NCI-H524 (cell line): ENCODE results near the gene OPTN.
A peak's percentile ranks its signal among the peaks of the same experiment; 100 is the strongest.
"Not testable (repeated sequence)": the region's sequence is repeated elsewhere in the genome, so short reads cannot be mapped to it uniquely, and the experiment has no call there.

ENCODE experiments used
- DNase-seq, 2 experiments: peaks; one replicate each; lab custom pipeline; 2025; lab: John Stamatoyannopoulos, UW

The OPTN gene

GRCh38 chr10:13099666-13100348, at the start of gene OPTN:
TSS of gene OPTN (plus strand) at chr10:13100163. CDS start at chr10:13109123, 8,960 bp downstream.
- DNase-seq: peak; percentile 26 to 68

DNA sequence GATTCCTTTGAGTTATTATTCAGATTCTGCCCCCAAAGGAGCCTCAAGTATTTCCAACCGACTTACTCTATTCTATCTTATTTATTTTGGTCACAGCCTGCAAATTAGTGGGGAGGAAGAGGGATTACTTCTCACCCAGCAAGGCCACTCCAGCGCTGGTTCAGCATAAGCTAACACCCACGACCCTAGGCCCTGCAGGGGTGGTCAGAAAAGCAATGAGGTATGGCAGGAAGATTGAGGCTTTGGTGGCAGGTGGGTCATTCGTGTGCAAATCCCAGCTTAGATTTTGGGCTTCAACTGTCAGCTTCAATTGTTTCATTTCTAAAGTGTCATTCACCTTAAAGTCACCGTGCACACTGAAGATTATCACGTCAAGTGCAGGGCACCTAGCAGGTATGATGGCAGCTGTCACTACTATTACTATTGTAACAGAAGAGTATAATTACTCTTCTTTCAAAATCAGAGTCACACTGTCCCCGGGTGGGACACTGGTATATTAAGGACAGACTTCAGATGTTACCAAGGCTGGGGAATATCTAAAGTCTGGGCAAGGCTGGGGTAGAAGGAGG, 48.8 kb upstream of the OPTN start:
- DNase-seq: no peak

DNA sequence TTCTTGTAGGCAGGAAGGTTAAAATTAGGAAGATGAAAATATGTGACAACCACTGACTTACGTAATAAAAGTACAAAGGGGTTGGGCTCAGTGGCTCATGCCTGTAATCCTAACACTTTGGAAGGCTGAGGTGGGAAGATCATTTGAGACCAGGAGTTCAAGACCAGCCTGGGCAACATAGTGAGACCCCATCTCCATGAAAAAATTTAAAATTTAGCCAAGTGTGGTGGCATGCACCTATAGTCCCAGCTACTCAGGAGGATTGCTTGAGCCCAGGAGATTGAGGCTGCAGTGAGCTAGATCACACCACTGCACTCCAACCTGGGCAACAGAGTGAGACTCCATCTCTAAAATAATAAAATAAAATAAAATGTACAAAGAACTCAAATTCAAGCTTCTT, 46.8 kb upstream of the OPTN start:
- DNase-seq: not testable (repeated sequence)

DNA sequence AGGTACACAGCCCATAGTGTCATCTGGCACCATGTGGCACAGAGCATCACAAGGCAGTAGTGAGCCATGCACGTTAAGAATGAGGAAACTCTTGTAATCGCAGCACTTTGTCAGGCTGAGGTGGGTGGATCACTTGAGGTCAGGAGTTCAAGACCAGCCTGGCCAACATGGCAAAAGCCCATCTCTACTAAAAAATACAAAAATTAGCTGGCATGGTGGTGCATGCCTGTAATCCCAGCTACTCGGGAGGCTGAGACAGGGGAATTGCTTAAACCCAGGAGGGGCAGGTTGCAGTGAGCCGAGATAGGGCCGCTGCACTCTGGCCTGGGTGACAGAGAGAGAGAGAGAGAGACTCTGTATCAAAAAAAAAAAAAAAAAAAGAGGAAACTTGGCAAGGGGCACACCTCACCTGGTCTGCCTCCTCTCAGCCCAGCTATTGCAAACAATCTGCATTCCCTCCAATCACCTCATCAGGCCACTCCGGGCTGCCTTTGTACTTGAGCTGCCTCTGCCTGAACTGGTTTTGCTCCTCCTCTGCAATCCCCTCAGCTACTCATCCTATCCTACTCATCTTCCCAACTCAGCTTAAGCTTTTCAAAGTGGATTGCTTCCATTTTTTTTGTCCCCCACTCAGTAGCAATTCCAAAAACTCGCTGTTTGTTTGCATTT, 46.0 kb upstream of the OPTN start:
- no peak for DNase-seq

GRCh38 chr10:13054844-13055243, 45.1 kb upstream of the OPTN start:
- DNase-seq: no peak

DNA sequence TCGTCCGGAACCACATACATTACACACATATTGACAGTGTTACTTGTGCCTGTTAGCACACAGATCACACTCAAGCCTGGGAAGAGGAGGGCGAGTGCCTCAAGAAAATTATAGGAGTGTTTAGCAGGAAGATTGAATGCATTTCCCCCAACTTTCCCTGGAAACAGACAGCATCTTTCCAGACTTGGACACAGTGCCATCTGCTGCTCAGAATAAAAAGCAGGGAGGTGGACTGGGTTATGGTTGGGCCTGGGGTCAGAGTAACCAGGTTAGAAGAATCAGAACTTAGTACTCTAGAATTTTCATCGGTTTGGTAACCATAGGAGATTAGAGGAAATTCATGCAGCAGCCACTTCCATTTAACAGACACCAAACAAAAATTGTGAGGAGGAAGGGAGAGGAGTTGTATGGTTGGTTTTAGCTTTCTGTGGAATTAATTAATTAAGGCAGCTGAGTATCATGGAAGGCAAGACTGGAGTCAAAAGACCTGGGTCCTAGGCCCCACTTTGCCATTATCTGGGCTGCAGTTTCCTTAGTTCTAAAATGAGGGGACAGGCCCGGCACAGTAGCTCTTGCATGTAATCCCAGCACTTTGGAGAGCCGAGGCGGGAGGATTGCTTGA, 43.4 kb upstream of the OPTN start:
- DNase-seq: peak in 1 of 2 experiments; percentile 11

- no peak for DNase-seq
Measured at GRCh38 chr10:13062803-13063202, 37.2 kb upstream of the OPTN start.

GRCh38 chr10:13066527-13066926, 33.4 kb upstream of the OPTN start:
- no peak for DNase-seq

DNA sequence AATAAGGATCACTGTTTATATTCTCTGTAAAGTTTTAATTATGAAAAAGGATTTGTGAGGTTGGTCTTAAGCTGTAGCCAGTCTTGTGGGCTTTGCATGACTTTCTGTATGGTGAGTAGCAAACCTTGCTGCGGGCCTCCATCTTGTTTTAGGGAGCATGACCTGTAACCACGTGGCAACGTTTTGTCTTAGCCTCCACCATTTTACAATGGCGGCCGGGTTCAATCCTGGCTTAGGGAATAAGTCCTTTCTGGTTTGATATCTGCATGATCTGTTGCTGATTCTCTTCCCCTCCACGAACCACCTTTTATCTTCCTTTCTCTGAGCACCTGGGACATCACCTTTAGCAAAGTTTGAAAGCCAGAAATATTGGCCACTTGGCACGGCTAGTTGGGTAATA, 32.5 kb upstream of the OPTN start:
- no peak for DNase-seq

DNA sequence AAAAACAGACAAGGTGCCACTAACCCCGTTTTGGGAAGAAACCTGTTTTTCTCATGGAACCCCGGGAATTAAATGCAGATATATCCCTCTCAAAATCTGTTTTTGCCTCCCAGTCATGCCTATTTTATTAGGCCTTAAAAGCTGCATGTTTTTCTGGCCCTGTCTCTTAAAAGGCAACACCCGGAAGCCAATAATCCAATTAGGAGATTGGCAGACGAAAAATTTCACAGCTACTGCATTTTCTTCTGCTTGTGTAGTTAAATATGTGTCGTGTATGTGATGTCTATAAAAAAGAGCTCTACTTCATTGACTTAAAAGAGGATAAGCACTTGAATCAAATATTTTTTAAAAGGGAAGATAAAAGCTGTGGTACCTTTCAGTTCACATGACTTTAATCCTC, 31.9 kb upstream of the OPTN start:
- peak in 1 of 2 experiments; percentile 9 for DNase-seq

DNA sequence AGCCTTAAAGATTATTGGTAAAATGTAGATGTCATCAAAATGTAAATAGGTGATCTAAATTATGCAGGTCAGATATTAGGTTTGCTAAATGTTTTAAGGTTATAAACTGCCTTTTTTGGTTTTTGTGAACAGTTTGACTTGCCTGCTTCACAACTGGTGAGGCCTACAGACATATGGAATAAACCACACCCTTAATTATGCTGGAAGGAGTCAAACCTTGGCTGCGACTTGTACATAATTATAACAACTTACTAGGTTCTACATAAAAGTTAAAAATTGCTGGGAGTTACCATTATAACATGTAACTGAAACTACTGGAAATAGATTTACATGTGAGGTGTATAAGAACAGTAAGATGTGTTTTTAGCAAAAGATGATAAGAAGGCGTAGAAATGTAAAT, 31.5 kb upstream of the OPTN start:
- no peak for DNase-seq

DNA sequence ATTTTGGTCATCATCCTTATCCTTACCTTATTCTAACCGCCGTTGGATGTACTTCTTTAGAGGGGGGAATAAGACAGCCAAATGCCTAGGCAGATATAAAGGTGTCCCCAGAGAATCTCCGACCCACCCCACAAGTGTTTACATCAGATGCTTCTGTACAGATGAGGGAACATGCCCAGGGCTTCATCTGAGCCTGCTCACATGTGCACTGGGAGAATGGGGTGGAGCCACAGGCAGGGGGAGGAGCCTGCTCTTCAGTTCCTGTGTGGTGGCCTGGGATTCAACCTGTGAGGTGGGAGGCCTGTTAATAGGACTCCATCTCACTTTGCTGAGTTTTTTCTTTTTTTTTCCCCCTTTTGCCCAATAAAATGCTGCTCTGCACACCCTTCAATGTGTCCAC, 27.6 kb upstream of the OPTN start:
- DNase-seq: no peak

- peak; percentile 10 to 27 for DNase-seq
Measured at GRCh38 chr10:13074563-13075451, 25.2 kb upstream of the OPTN start.

DNA sequence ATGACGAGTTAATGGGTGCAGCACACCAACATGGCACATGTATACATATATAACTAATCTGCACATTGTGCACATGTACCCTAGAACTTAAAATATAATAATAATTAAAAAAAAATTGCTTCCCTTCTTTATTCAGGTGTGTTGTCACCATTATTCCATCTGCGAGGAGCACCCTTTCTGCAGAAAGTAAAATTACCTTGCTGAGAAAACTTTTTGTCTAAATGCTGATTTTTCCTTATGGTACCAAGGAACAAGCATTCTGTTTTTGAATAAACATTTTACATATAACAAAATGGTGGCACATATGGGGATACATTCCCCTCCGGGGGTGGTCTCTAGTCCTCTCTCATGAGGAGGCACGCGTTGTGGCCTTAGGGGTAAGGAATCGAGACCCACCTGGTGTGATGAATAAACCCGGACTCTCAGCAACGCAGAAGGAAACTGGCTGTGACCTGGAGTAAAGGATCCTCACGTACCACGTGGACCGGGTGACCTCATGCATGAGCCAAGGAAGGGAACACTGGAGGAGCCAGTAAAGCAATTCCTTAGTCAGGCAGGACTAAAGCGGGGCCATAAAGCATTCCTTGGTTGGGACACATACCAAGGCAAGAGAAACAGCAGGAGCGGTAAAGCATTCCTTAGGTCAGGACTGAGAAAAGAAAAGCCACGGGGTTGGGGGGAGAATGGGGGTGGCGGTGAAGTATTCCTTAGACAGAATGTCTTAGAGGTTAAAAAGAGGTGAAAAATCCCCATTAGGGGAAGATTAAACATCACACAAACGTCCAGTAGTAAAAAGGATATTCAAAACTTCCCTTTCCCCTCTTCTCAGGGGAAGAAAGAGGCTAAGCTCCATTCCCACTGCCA, 20.8 kb upstream of the OPTN start:
- no peak for DNase-seq

DNA sequence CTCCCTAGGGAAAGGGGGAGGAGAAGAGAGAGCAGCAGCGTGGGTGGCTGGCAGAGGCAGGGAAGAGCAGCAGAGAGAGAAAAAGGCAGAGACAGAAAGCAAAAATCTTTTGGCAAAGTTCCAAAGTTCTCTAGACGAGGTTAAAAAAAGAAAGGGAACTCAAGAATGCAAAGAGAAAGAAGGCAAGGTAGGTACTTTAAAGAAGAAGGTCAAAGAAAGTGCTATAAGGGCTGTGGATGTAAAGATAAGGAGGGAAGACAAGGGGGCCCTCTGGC, 20.2 kb upstream of the OPTN start:
- no peak for DNase-seq

GRCh38 chr10:13080643-13081042, 19.3 kb upstream of the OPTN start:
- DNase-seq: no peak

DNA sequence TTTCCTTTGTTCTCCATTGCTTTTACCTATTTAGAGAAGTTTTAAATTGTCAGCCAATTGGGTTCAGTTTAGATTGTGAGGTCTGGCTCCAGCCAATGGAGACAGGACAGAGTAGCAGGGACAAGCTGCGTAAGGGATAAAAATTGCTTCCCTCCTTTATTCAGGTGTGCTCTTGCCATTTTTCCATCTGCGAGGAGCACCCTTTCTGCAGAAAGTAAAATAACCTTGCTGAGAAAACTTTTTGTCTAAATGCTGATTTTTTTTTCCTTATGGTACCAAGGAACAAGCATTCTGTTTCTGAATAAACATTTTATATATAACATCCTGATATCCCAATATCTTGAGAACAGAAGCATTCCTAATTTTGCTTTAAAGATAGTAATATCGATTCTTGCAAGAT, 16.3 kb upstream of the OPTN start:
- DNase-seq: not testable (repeated sequence)

GRCh38 chr10:13086056-13086455, 13.9 kb upstream of the OPTN start:
- DNase-seq: no peak

GRCh38 chr10:13087601-13087985, 12.4 kb upstream of the OPTN start:
- DNase-seq: no peak

GRCh38 chr10:13087986-13088618, 11.9 kb upstream of the OPTN start:
- DNase-seq: no peak

GRCh38 chr10:13089345-13089744, 10.6 kb upstream of the OPTN start:
- no peak for DNase-seq
